GM12878 (cell line): ENCODE results near the gene SETD7. TPM values are rescaled to one million over a fixed set of nuclear protein-coding genes. Genes with fewer than 3 reads are reported as not detected.
"Not testable (repeated sequence)": the region's sequence is repeated elsewhere in the genome, so short reads cannot be mapped to it uniquely, and the experiment has no call there.

Source experiments
- ATAC-seq: fragments of 200-7000 bp; cut with Tn5 transposase; 3 replicates; pipeline ENCODE4 v1.9.1; 2020; ENCODE audit warnings: mild to moderate bottlenecking, moderate library complexity
- BruUV-seq: library from RNA; stranded (reverse); fragments of 400-500 nt; replicated peaks from 2 replicates; lab custom pipeline; 2021; lab: Mats Ljungman, UMichigan
- CTCF ChIA-PET: fragments of 300-600 bp; sonication (Branson Sonifier 250); formaldehyde crosslinking; extraction: SDS; loops from one replicate; lab custom pipeline; 2021; ENCODE audit warnings: inconsistent platforms; lab: Yijun Ruan, JAX
- POLR2A ChIA-PET: fragments of 350-600 bp; formaldehyde crosslinking; extraction: SDS; loops from one replicate; lab custom pipeline; 2021; ENCODE audit warnings: inconsistent platforms; lab: Charles Lee
- RAD21 ChIA-PET: fragments of 300-600 bp; sonication (Branson Sonifier 250); formaldehyde crosslinking; loops from one replicate; lab custom pipeline; 2023; ENCODE audit warnings: antibody characterized with exemption; ENCODE audit not compliant: unreplicated experiment; lab: Charles Lee
- SMC1A ChIA-PET: fragments of 300-600 bp; sonication (Branson Sonifier 250); formaldehyde crosslinking; loops from one replicate; lab custom pipeline; 2023; ENCODE audit not compliant: unreplicated experiment, uncharacterized antibody; lab: Charles Lee
- DNase-seq: peaks from one replicate; pipeline ENCODE4 v3.0.0-alpha.2; 2011; ENCODE audit warnings: low read depth, low spot score
- FAIRE-seq: peaks from 3 replicates; lab custom pipeline; 2011; peaks lifted over from hg19 to GRCh38; lab: Jason Lieb, UNC
- H2AFZ ChIP-seq: 2 replicates; pipeline ENCODE4 v1.6.0; 2011; ENCODE audit warnings: low read depth, low read length, control low read depth; ENCODE audit not compliant: control insufficient read depth
- H3K27ac ChIP-seq: 2 replicates; pipeline ENCODE4 v1.5.1; 2011; ENCODE audit warnings: control low read depth; ENCODE audit not compliant: control insufficient read depth, insufficient read depth
- H3K27me3 ChIP-seq, 2 experiments: replicated peaks in 1 of 2; 2 replicates each; pipeline versions ENCODE4 v1.6.0 to v1.6.1; 2011; ENCODE audit warnings: low read length in 1 of 2; ENCODE audit not compliant: control insufficient read depth in 2 of 2, insufficient read depth in 2 of 2
- H3K36me3 ChIP-seq, 2 experiments: 2 replicates each; pipeline ENCODE4 v1.5.1; 2011; ENCODE audit warnings: low read length in 1 of 2; ENCODE audit not compliant: control insufficient read depth in 2 of 2, insufficient read depth in 2 of 2
- H3K4me1 ChIP-seq: 2 replicates; pipeline ENCODE4 v1.6.1; 2011; ENCODE audit warnings: mild to moderate bottlenecking, low read length, moderate library complexity, mixed read lengths; ENCODE audit not compliant: control insufficient read depth, insufficient read depth
- H3K4me2 ChIP-seq: 2 replicates; pipeline ENCODE4 v1.6.0; 2011; ENCODE audit warnings: control low read depth; ENCODE audit not compliant: control insufficient read depth, insufficient read depth
- H3K4me3 ChIP-seq: fragments of 200-600 bp; sonication (generic); 2 replicates; pipeline ENCODE4 v1.5.1; 2016
- H3K79me2 ChIP-seq: 2 replicates; pipeline ENCODE4 v1.6.0; 2011; ENCODE audit warnings: low read length; ENCODE audit not compliant: control insufficient read depth, insufficient read depth
- H3K9ac ChIP-seq: 2 replicates; pipeline ENCODE4 v1.8.0; 2011; ENCODE audit warnings: low read length, control low read depth, mixed read lengths; ENCODE audit not compliant: control insufficient read depth, insufficient read depth
- H3K9me3 ChIP-seq: replicated peaks from 3 replicates; pipeline ENCODE4 v1.5.1; 2011; ENCODE audit warnings: mild to moderate bottlenecking, low read length; ENCODE audit not compliant: control insufficient read depth, insufficient read depth
- H4K20me1 ChIP-seq: 2 replicates; pipeline ENCODE4 v1.6.0; 2011; ENCODE audit not compliant: control insufficient read depth, insufficient read depth
- ETV6 ChIP-seq, 2 experiments: fragments of 450-650 bp in 1 of 2; IDR thresholded peaks in 1 of 2; conservative IDR thresholded peaks in 1 of 2; 2 replicates each; pipeline ENCODE4 v1.6.1; 2014; ENCODE audit warnings: antibody characterized with exemption in 1 of 2, borderline replicate concordance in 1 of 2, low read depth in 1 of 2, mild to moderate bottlenecking in 1 of 2, moderate library complexity in 1 of 2
- IKZF2 ChIP-seq, 2 experiments: fragments of 450-650 bp; IDR thresholded peaks; 2 replicates each; pipeline ENCODE4 v1.6.1; 2017; ENCODE audit warnings: mild to moderate bottlenecking in 2 of 2, moderate library complexity in 2 of 2
- NFYA ChIP-seq: IDR thresholded peaks from 2 replicates; pipeline ENCODE4 v1.6.1; 2011; ENCODE audit warnings: low read depth, mild to moderate bottlenecking, low read length, improper control_type of control experiment, borderline replicate concordance
- PML ChIP-seq: IDR thresholded peaks from 2 replicates; pipeline ENCODE4 v1.6.1; 2012; ENCODE audit warnings: low read length, inconsistent platforms
- USF2 ChIP-seq: IDR thresholded peaks from 2 replicates; pipeline ENCODE4 v1.6.1; 2011; ENCODE audit warnings: low read depth, low read length, improper control_type of control experiment, borderline replicate concordance
- YBX1 ChIP-seq: fragments of 450-650 bp; IDR thresholded peaks from 2 replicates; pipeline ENCODE4 v1.6.1; 2016; ENCODE audit warnings: antibody characterized with exemption
- WGBS: methylation state at CpG from one replicate; pipeline ENCODE4 v1.1.6; 2016; ENCODE audit warnings: low lambda C conversion rate; ENCODE audit not compliant: insufficient replicate concordance, insufficient coverage; ENCODE audit errors: missing lambda C conversion rate; 5-methylcytosine and 5-hydroxymethylcytosine counted together
- in situ Hi-C: fragments of 300-500 bp; cut with MboI; formaldehyde crosslinking; loops from 9 replicates; pipeline ENCODE4 v1.14.3; 2018; ENCODE audit warnings: mixed read lengths
- intact Hi-C: fragments of 100-400 bp; cut with micrococcal nuclease; formaldehyde crosslinking; loops from one replicate; pipeline ENCODE4 v1.14.2; 2022; ENCODE audit not compliant: unreplicated experiment
- polyA plus RNA-seq, 11 experiments: library from polyadenylated mRNA; depleted of rRNA in 4 of 11; unstranded in 6 of 11; stranded (reverse) in 5 of 11; fragments of >200 nt; fragmentation: Nextera tagmentation in 4 of 11; fragmentation: Illumina TruSeq in 1 of 11; extraction: Ambion mirVana in 4 of 11; extraction: Trizol in 1 of 11; gene quantifications; 1 replicate in 1 of 11; 2 replicates in 10 of 11; pipeline versions ENCODE4 v1.2.1 to v1.2.3, GENCODE V29; 2011 to 2016; ENCODE audit warnings: inconsistent platforms in 2 of 11, missing spikeins in 2 of 11, low read depth in 1 of 11
- total RNA-seq, 4 experiments: library from RNA; depleted of rRNA in 3 of 4; stranded (reverse); fragments of >200 nt in 3 of 4; fragmentation: Illumina TruSeq in 1 of 4; extraction: Trizol in 1 of 4; gene quantifications; 2 replicates each; pipeline versions ENCODE4 v1.2.1 to v1.2.3, GENCODE V29; 2013 to 2021

The SETD7 gene
- total and polyA plus RNA-seq, 10 of the 15 experiments (the other 5 are each of a cell fraction or from before 2014, with no cell fraction given), result 0.03 to 0.82 (median 0.44) TPM

- no peak overlapping the region for H3K4me2 ChIP-seq
- intact Hi-C loops, result no loop called here
- no peak for FAIRE-seq
- no peak overlapping the region for H3K4me3 ChIP-seq
- no peak overlapping the region for H2AFZ ChIP-seq
- WGBS, result 80% methylated on average over 2 of the region's 2 CpGs
- BruUV-seq, result no TSS peak
- no peak for DNase-seq
- no peak for ATAC-seq
- no peaks in the 10 kb centered on the region for H4K20me1 ChIP-seq
- H3K4me1 ChIP-seq, result peaks cover 3% of the 10 kb centered on the region; the same call in 1 of the 2 replicates
- ChIA-PET POLR2A (no interaction called here), SMC1A (interaction anchor here (0.6 to 1.1 kb wide), 3 partner anchors 15 to 99 kb away, joined by 3 to 4 read pairs (median 3); no protein-coding TSS in a partner anchor)
- no peak overlapping the region for H3K27ac ChIP-seq
- H3K9ac ChIP-seq, result no peak overlapping the region
- TF ChIP-seq ETV6 (conservative IDR thresholded peaks at IDR 0.05 in 1 of 2, IDR thresholded peaks at IDR 0.05 in 1 of 2; ENCODE audit: borderline replicate concordance in 1 of 2, low read depth in 1 of 2) (no peak), USF2 (no peak), PML (no peak), IKZF2 (IDR thresholded peaks at IDR 0.05) (no peak), YBX1 (no peak), NFYA (no peak)
- TF ChIP-seq, all 136 proteins: peak for 0
- RAD21 ChIA-PET, result no interaction called here
- Histone ChIP-seq H3K9me3 (peaks cover 11% of the 10 kb centered on the region), H3K36me3 (peaks cover 0 to 7% of the 10 kb centered on the region in 2 experiments; a peak in 3 of 4 replicates), H3K79me2 (no peaks in the 10 kb centered on the region; the same call in 1 of the 2 replicates), H3K27me3 (no peaks in the 10 kb centered on the region)
- in situ Hi-C loops, result no loop called here
- CTCF ChIA-PET, result no interaction called here
Measured at GRCh38 chr4:139469216-139469615, 86.8 kb downstream of the SETD7 start.

- CTCF ChIA-PET, intact Hi-C loops, H3K9ac ChIP-seq, H3K4me2 ChIP-seq, H3K4me3 ChIP-seq, H3K79me2 ChIP-seq, H3K27ac ChIP-seq, POLR2A ChIA-PET, DNase-seq, H3K36me3 ChIP-seq, H3K4me1 ChIP-seq, H4K20me1 ChIP-seq, ATAC-seq, in situ Hi-C loops, H2AFZ ChIP-seq, H3K27me3 ChIP-seq, FAIRE-seq, RAD21 ChIA-PET, BruUV-seq: not testable (repeated sequence)
- peaks cover 11% of the 10 kb centered on the region for H3K9me3 ChIP-seq
- SMC1A ChIA-PET, result interaction anchor here (0.6 to 1.1 kb wide), 3 partner anchors 15 to 99 kb away, joined by 3 to 4 read pairs (median 3); no protein-coding TSS in a partner anchor
Measured at GRCh38 chr4:139468756-139469155, 87.3 kb downstream of the SETD7 start.
